Keratinocyte (primary cell): ENCODE results near the gene TRPM1. TPM values are rescaled to one million over a fixed set of nuclear protein-coding genes. Genes with fewer than 3 reads are reported as not detected.

Experiments
- DNase-seq: peaks from one replicate; pipeline ENCODE4 v3.0.0-alpha.2; 2011; ENCODE audit warnings: low read depth, missing footprints, low spot score
- FAIRE-seq: peaks from 2 replicates; lab custom pipeline; 2011; peaks lifted over from hg19 to GRCh38; lab: Jason Lieb, UNC
- H2AFZ ChIP-seq: 2 replicates; pipeline ENCODE4 v1.6.0; 2012; ENCODE audit warnings: low read length, control low read depth, inconsistent platforms; ENCODE audit not compliant: control insufficient read depth
- H3K27ac ChIP-seq: 2 replicates; pipeline ENCODE4 v1.5.1; 2011; ENCODE audit warnings: low read length; ENCODE audit not compliant: control insufficient read depth, insufficient read depth
- H3K27me3 ChIP-seq: 3 replicates; pipeline ENCODE4 v1.6.0; 2011; ENCODE audit warnings: low read length; ENCODE audit not compliant: control insufficient read depth, insufficient read depth; ENCODE audit errors: extremely low read depth
- H3K36me3 ChIP-seq, 2 experiments: 2 replicates in 1 of 2; 3 replicates in 1 of 2; pipeline ENCODE4 v1.5.1; 2011; ENCODE audit warnings: low read length in 2 of 2, mild to moderate bottlenecking in 1 of 2; ENCODE audit not compliant: control insufficient read depth in 2 of 2, insufficient read depth in 2 of 2; ENCODE audit errors: extremely low read depth in 1 of 2
- H3K4me1 ChIP-seq: 3 replicates; pipeline ENCODE4 v1.5.1; 2011; ENCODE audit warnings: low read length; ENCODE audit not compliant: control insufficient read depth, insufficient read depth; ENCODE audit errors: extremely low read depth
- H3K4me2 ChIP-seq: 3 replicates; pipeline ENCODE4 v1.6.0; 2011; ENCODE audit warnings: low read depth, low read length; ENCODE audit not compliant: control insufficient read depth, insufficient read depth; ENCODE audit errors: extremely low read depth
- H3K4me3 ChIP-seq, 3 experiments: fragments of 200-600 bp in 1 of 3; sonication (generic) in 1 of 3; 2 replicates in 2 of 3; 3 replicates in 1 of 3; pipeline ENCODE4 v1.5.1; 2011 to 2016; ENCODE audit warnings: low read length in 3 of 3, mild to moderate bottlenecking in 3 of 3, control low read depth in 2 of 3, inconsistent platforms in 1 of 3, low read depth in 1 of 3, mixed read lengths in 1 of 3, mixed run types in 1 of 3, moderate library complexity in 1 of 3; ENCODE audit not compliant: control insufficient read depth in 2 of 3, insufficient read depth in 2 of 3; ENCODE audit errors: extremely low read depth in 1 of 3
- H3K79me2 ChIP-seq: 2 replicates; pipeline ENCODE4 v1.6.0; 2012; ENCODE audit warnings: low read length; ENCODE audit not compliant: control insufficient read depth, insufficient read depth
- H3K9ac ChIP-seq: 3 replicates; pipeline ENCODE4 v1.6.0; 2011; ENCODE audit warnings: low read length; ENCODE audit not compliant: control insufficient read depth, insufficient read depth; ENCODE audit errors: extremely low read depth
- H3K9me1 ChIP-seq: 3 replicates; pipeline ENCODE4 v1.6.0; 2011; ENCODE audit warnings: low read length; ENCODE audit not compliant: control insufficient read depth, insufficient read depth; ENCODE audit errors: extremely low read depth
- H3K9me3 ChIP-seq: 2 replicates; pipeline ENCODE4 v1.5.1; 2012; ENCODE audit warnings: low read depth, low read length; ENCODE audit not compliant: control insufficient read depth
- H4K20me1 ChIP-seq: 3 replicates; pipeline ENCODE4 v1.6.0; 2011; ENCODE audit warnings: low read length; ENCODE audit not compliant: control insufficient read depth, insufficient read depth; ENCODE audit errors: extremely low read depth
- CTCF ChIP-seq, 3 experiments: IDR thresholded peaks in 1 of 3; conservative IDR thresholded peaks in 1 of 3; optimal IDR thresholded peaks in 1 of 3; 2 replicates in 2 of 3; 3 replicates in 1 of 3; pipeline versions ENCODE3 to v1.5.1; 2011; ENCODE audit warnings: low read length in 3 of 3, mild to moderate bottlenecking in 3 of 3, moderate library complexity in 2 of 3, control low read depth in 1 of 3, inconsistent platforms in 1 of 3; ENCODE audit not compliant: insufficient read depth in 2 of 3; ENCODE audit errors: extremely low read depth in 1 of 3
- EZH2 ChIP-seq: IDR thresholded peaks from one replicate; pipeline ENCODE4 v1.6.1; 2012; ENCODE audit warnings: inconsistent platforms, mild to moderate bottlenecking, low read length, moderate library complexity
- dilution Hi-C: fragments of 300-500 bp; cut with MboI; formaldehyde crosslinking; loops from one replicate; pipeline ENCODE4 v1.7.0; 2020; ENCODE audit warnings: low sequenced_read_pairs; ENCODE audit not compliant: extremely low pct_ligation_motif_present
- polyA plus RNA-seq, 5 experiments: library from polyadenylated mRNA; depleted of rRNA in 3 of 5; stranded (reverse) in 3 of 5; stranded (forward) in 1 of 5; unstranded in 1 of 5; fragments of >200 nt; gene quantifications; 1 replicate in 1 of 5; 2 replicates in 3 of 5; 3 replicates in 1 of 5; pipeline versions ENCODE4 v1.2.1 to v1.2.3, GENCODE V29; 2011 to 2012; ENCODE audit warnings: missing spikeins in 2 of 5, low read depth in 1 of 5, low replicate concordance in 1 of 5

Gene TRPM1
- polyA plus RNA-seq, 1 donor (not counting 4 experiments of a cell fraction or from before 2014, with no cell fraction given), result 0.17 TPM

- FAIRE-seq (no peak), DNase-seq (no peak)
- no peaks in the 10 kb centered on the region for H3K27me3 ChIP-seq
- peaks cover 8% of the 10 kb centered on the region for H3K4me1 ChIP-seq
- H3K4me2 ChIP-seq, result no peak overlapping the region
- no peak overlapping the region for H3K27ac ChIP-seq
- H3K79me2 ChIP-seq, result peaks cover 9% of the 10 kb centered on the region
- H4K20me1 ChIP-seq, result no peaks in the 10 kb centered on the region
- dilution Hi-C loops, result no loop called here
- H3K9me1 ChIP-seq, result no peaks in the 10 kb centered on the region
- H3K4me3 ChIP-seq, result no peak overlapping the region
- no peak overlapping the region for H2AFZ ChIP-seq
- H3K9ac ChIP-seq, result no peak overlapping the region
- peaks cover 3 to 4% of the 10 kb centered on the region in 2 experiments for H3K36me3 ChIP-seq
- TF ChIP-seq CTCF (optimal IDR thresholded peaks at IDR 0.05 in 1 of 3, IDR thresholded peaks at IDR 0.05 in 1 of 3, conservative IDR thresholded peaks at IDR 0.05 in 1 of 3; ENCODE audit: extremely low read depth in 1 of 3, insufficient read depth in 2 of 3, low read length in 3 of 3) (no peak), EZH2 (no peak)
- H3K9me3 ChIP-seq, result no peaks in the 10 kb centered on the region
Measured at GRCh38 chr15:30973379-30973778, 128.1 kb downstream of the TRPM1 start.

- H3K79me2 ChIP-seq, result no peaks in the 10 kb centered on the region
- dilution Hi-C loops, result no loop called here
- DNase-seq (no peak), FAIRE-seq (no peak)
- H3K9ac ChIP-seq, result no peak overlapping the region
- H3K9me1 ChIP-seq, result no peaks in the 10 kb centered on the region
- H4K20me1 ChIP-seq, result no peaks in the 10 kb centered on the region
- no peak overlapping the region for H3K4me2 ChIP-seq
- no peak overlapping the region for H3K27ac ChIP-seq
- TF ChIP-seq CTCF (optimal IDR thresholded peaks at IDR 0.05 in 1 of 3, IDR thresholded peaks at IDR 0.05 in 1 of 3, conservative IDR thresholded peaks at IDR 0.05 in 1 of 3; ENCODE audit: extremely low read depth in 1 of 3, insufficient read depth in 2 of 3, low read length in 3 of 3) (no peak), EZH2 (no peak)
- H3K9me3 ChIP-seq, result no peaks in the 10 kb centered on the region
- no peaks in the 10 kb centered on the region for H3K27me3 ChIP-seq
- H3K4me1 ChIP-seq, result peaks cover 8% of the 10 kb centered on the region
- H3K36me3 ChIP-seq, result peaks cover 3 to 5% of the 10 kb centered on the region in 2 experiments
- H2AFZ ChIP-seq, result no peak overlapping the region
- no peak overlapping the region for H3K4me3 ChIP-seq
Measured at GRCh38 chr15:30969724-30970123, 131.8 kb downstream of the TRPM1 start.
